ENCODE results near the gene FN1.

Gene FN1

GRCh38 chr2:215447673-215448081 lies 11.8 kb upstream of the FN1 start:
- no peak for DNase-seq (ENCODE audit: low read depth, low spot score)
- TF ChIP-seq CTCF (IDR thresholded peaks at IDR 0.05; ENCODE audit: insufficient read depth, low read length, missing control alignments): no peak
- no peak overlapping the region for H3K4me3 ChIP-seq (ENCODE audit: low read depth, low read length)
- ChIA-PET POLR2A (no interaction called here), CTCF (interaction anchor here (8.2 kb wide), 1 partner anchor 6 kb away, joined by 72 read pairs; no protein-coding TSS in a partner anchor)

- DNase-seq (ENCODE audit: low read depth, low spot score): no peak
- ChIA-PET CTCF (interaction anchor here (8.2 kb wide), 1 partner anchor 6 kb away, joined by 72 read pairs; no protein-coding TSS in a partner anchor), POLR2A (no interaction called here)
- no peak for TF ChIP-seq CTCF (IDR thresholded peaks at IDR 0.05; ENCODE audit: insufficient read depth, low read length, missing control alignments)
- H3K4me3 ChIP-seq (ENCODE audit: low read depth, low read length): no peak overlapping the region
Observed at GRCh38 chr2:215447056-215447455, 11.2 kb upstream of the FN1 start.

GRCh38 chr2:215442401-215442787 lies 6.5 kb upstream of the FN1 start:
- no peak overlapping the region for H3K4me3 ChIP-seq (ENCODE audit: low read depth, low read length)
- DNase-seq (ENCODE audit: low read depth, low spot score): no peak
- CTCF ChIA-PET: interaction anchor here (0.6 to 8.2 kb wide), 4 partner anchors 11 to 627 kb away, joined by 3 to 72 read pairs (median 3); no protein-coding TSS in a partner anchor
- no peak for TF ChIP-seq CTCF (IDR thresholded peaks at IDR 0.05; ENCODE audit: insufficient read depth, low read length, missing control alignments)
- POLR2A ChIA-PET: no interaction called here

- no peak for TF ChIP-seq CTCF (IDR thresholded peaks at IDR 0.05; ENCODE audit: insufficient read depth, low read length, missing control alignments)
- POLR2A ChIA-PET: interaction anchor here (0.6 to 0.7 kb wide), 3 partner anchors 59 to 166 kb away, joined by 3 read pairs; no protein-coding TSS in a partner anchor
- no peak overlapping the region for H3K4me3 ChIP-seq (ENCODE audit: low read depth, low read length)
- no peak for DNase-seq (ENCODE audit: low read depth, low spot score)
- CTCF ChIA-PET: interaction anchor here (0.6 to 8.2 kb wide), 4 partner anchors 12 to 627 kb away, joined by 3 to 72 read pairs (median 3); no protein-coding TSS in a partner anchor
Observed at GRCh38 chr2:215441560-215442400, 5.9 kb upstream of the FN1 start.

- no peak for TF ChIP-seq CTCF (IDR thresholded peaks at IDR 0.05; ENCODE audit: insufficient read depth, low read length, missing control alignments)
- DNase-seq (ENCODE audit: low read depth, low spot score): no peak
- ChIA-PET CTCF (interaction anchor here (0.7 to 8.2 kb wide), 5 partner anchors 13 to 481 kb away, joined by 3 to 72 read pairs (median 3); no protein-coding TSS in a partner anchor), POLR2A (interaction anchor here (0.5 kb wide), 1 partner anchor 272 kb away, joined by 3 read pairs; no protein-coding TSS in a partner anchor)
- H3K4me3 ChIP-seq (ENCODE audit: low read depth, low read length): no peak overlapping the region
Observed at GRCh38 chr2:215439980-215440512, 4.2 kb upstream of the FN1 start.

- H3K4me3 ChIP-seq (ENCODE audit: low read depth, low read length): no peak overlapping the region
- no peak for DNase-seq (ENCODE audit: low read depth, low spot score)
- ChIA-PET CTCF (interaction anchor here (1.0 to 8.2 kb wide), 2 partner anchors 14 to 358 kb away, joined by 3 to 72 read pairs; no protein-coding TSS in a partner anchor), POLR2A (interaction anchor here (0.5 kb wide), 1 partner anchor 273 kb away, joined by 3 read pairs; no protein-coding TSS in a partner anchor)
- no peak for TF ChIP-seq CTCF (IDR thresholded peaks at IDR 0.05; ENCODE audit: insufficient read depth, low read length, missing control alignments)
Observed at GRCh38 chr2:215439404-215439803, 3.5 kb upstream of the FN1 start.

All from AG04449 (cell line).